GM12878 (cell line): ENCODE results near the gene PIP4K2A. TPM values are rescaled to one million over a fixed set of nuclear protein-coding genes. Genes with fewer than 3 reads are reported as not detected.

ENCODE experiments used
- ATAC-seq: fragments of 200-7000 bp; cut with Tn5 transposase; 3 replicates; pipeline ENCODE4 v1.9.1; 2020; ENCODE audit warnings: mild to moderate bottlenecking, moderate library complexity
- BruUV-seq: library from RNA; stranded (reverse); fragments of 400-500 nt; replicated peaks from 2 replicates; lab custom pipeline; 2021; lab: Mats Ljungman, UMichigan
- CTCF ChIA-PET: fragments of 300-600 bp; sonication (Branson Sonifier 250); formaldehyde crosslinking; extraction: SDS; loops from one replicate; lab custom pipeline; 2021; ENCODE audit warnings: inconsistent platforms; lab: Yijun Ruan, JAX
- POLR2A ChIA-PET: fragments of 350-600 bp; formaldehyde crosslinking; extraction: SDS; loops from one replicate; lab custom pipeline; 2021; ENCODE audit warnings: inconsistent platforms; lab: Charles Lee
- RAD21 ChIA-PET: fragments of 300-600 bp; sonication (Branson Sonifier 250); formaldehyde crosslinking; loops from one replicate; lab custom pipeline; 2023; ENCODE audit warnings: antibody characterized with exemption; ENCODE audit not compliant: unreplicated experiment; lab: Charles Lee
- SMC1A ChIA-PET: fragments of 300-600 bp; sonication (Branson Sonifier 250); formaldehyde crosslinking; loops from one replicate; lab custom pipeline; 2023; ENCODE audit not compliant: unreplicated experiment, uncharacterized antibody; lab: Charles Lee
- DNase-seq: peaks from one replicate; pipeline ENCODE4 v3.0.0-alpha.2; 2011; ENCODE audit warnings: low read depth, low spot score
- FAIRE-seq: peaks from 3 replicates; lab custom pipeline; 2011; peaks lifted over from hg19 to GRCh38; lab: Jason Lieb, UNC
- H2AFZ ChIP-seq: 2 replicates; pipeline ENCODE4 v1.6.0; 2011; ENCODE audit warnings: low read depth, low read length, control low read depth; ENCODE audit not compliant: control insufficient read depth
- H3K27ac ChIP-seq: 2 replicates; pipeline ENCODE4 v1.5.1; 2011; ENCODE audit warnings: control low read depth; ENCODE audit not compliant: control insufficient read depth, insufficient read depth
- H3K27me3 ChIP-seq, 2 experiments: replicated peaks in 1 of 2; 2 replicates each; pipeline versions ENCODE4 v1.6.0 to v1.6.1; 2011; ENCODE audit warnings: low read length in 1 of 2; ENCODE audit not compliant: control insufficient read depth in 2 of 2, insufficient read depth in 2 of 2
- H3K36me3 ChIP-seq, 2 experiments: 2 replicates each; pipeline ENCODE4 v1.5.1; 2011; ENCODE audit warnings: low read length in 1 of 2; ENCODE audit not compliant: control insufficient read depth in 2 of 2, insufficient read depth in 2 of 2
- H3K4me1 ChIP-seq: 2 replicates; pipeline ENCODE4 v1.6.1; 2011; ENCODE audit warnings: mild to moderate bottlenecking, low read length, moderate library complexity, mixed read lengths; ENCODE audit not compliant: control insufficient read depth, insufficient read depth
- H3K4me2 ChIP-seq: 2 replicates; pipeline ENCODE4 v1.6.0; 2011; ENCODE audit warnings: control low read depth; ENCODE audit not compliant: control insufficient read depth, insufficient read depth
- H3K4me3 ChIP-seq: fragments of 200-600 bp; sonication (generic); 2 replicates; pipeline ENCODE4 v1.5.1; 2016
- H3K79me2 ChIP-seq: 2 replicates; pipeline ENCODE4 v1.6.0; 2011; ENCODE audit warnings: low read length; ENCODE audit not compliant: control insufficient read depth, insufficient read depth
- H3K9ac ChIP-seq: 2 replicates; pipeline ENCODE4 v1.8.0; 2011; ENCODE audit warnings: low read length, control low read depth, mixed read lengths; ENCODE audit not compliant: control insufficient read depth, insufficient read depth
- H3K9me3 ChIP-seq: replicated peaks from 3 replicates; pipeline ENCODE4 v1.5.1; 2011; ENCODE audit warnings: mild to moderate bottlenecking, low read length; ENCODE audit not compliant: control insufficient read depth, insufficient read depth
- H4K20me1 ChIP-seq: 2 replicates; pipeline ENCODE4 v1.6.0; 2011; ENCODE audit not compliant: control insufficient read depth, insufficient read depth
- ATF7 ChIP-seq: fragments of 450-650 bp; IDR thresholded peaks from 2 replicates; pipeline ENCODE4 v1.6.1; 2016; ENCODE audit warnings: low read depth, mild to moderate bottlenecking
- RAD21 ChIP-seq: IDR thresholded peaks from 2 replicates; pipeline ENCODE4 v1.6.1; 2011; ENCODE audit warnings: mild to moderate bottlenecking, low read depth, low read length, moderate library complexity; ENCODE audit not compliant: insufficient read depth
- SIN3A ChIP-seq: IDR thresholded peaks from 2 replicates; pipeline ENCODE4 v1.6.1; 2012; ENCODE audit warnings: low read depth, low read length, improper control_type of control experiment
- SREBF1 ChIP-seq: IDR thresholded peaks from 2 replicates; pipeline ENCODE4 v1.6.1; 2012; ENCODE audit warnings: mild to moderate bottlenecking, low read length
- SREBF2 ChIP-seq: IDR thresholded peaks from 2 replicates; pipeline ENCODE4 v1.6.1; 2012; ENCODE audit warnings: mild to moderate bottlenecking, low read length
- WGBS: methylation state at CpG from one replicate; pipeline ENCODE4 v1.1.6; 2016; ENCODE audit warnings: low lambda C conversion rate; ENCODE audit not compliant: insufficient replicate concordance, insufficient coverage; ENCODE audit errors: missing lambda C conversion rate; 5-methylcytosine and 5-hydroxymethylcytosine counted together
- in situ Hi-C: fragments of 300-500 bp; cut with MboI; formaldehyde crosslinking; loops from 9 replicates; pipeline ENCODE4 v1.14.3; 2018; ENCODE audit warnings: mixed read lengths
- intact Hi-C: fragments of 100-400 bp; cut with micrococcal nuclease; formaldehyde crosslinking; loops from one replicate; pipeline ENCODE4 v1.14.2; 2022; ENCODE audit not compliant: unreplicated experiment
- polyA plus RNA-seq, 11 experiments: library from polyadenylated mRNA; depleted of rRNA in 4 of 11; unstranded in 6 of 11; stranded (reverse) in 5 of 11; fragments of >200 nt; fragmentation: Nextera tagmentation in 4 of 11; fragmentation: Illumina TruSeq in 1 of 11; extraction: Ambion mirVana in 4 of 11; extraction: Trizol in 1 of 11; gene quantifications; 1 replicate in 1 of 11; 2 replicates in 10 of 11; pipeline versions ENCODE4 v1.2.1 to v1.2.3, GENCODE V29; 2011 to 2016; ENCODE audit warnings: inconsistent platforms in 2 of 11, missing spikeins in 2 of 11, low read depth in 1 of 11
- total RNA-seq, 4 experiments: library from RNA; depleted of rRNA in 3 of 4; stranded (reverse); fragments of >200 nt in 3 of 4; fragmentation: Illumina TruSeq in 1 of 4; extraction: Trizol in 1 of 4; gene quantifications; 2 replicates each; pipeline versions ENCODE4 v1.2.1 to v1.2.3, GENCODE V29; 2013 to 2021
- TF ChIP-seq, protein P1 (sequence below): fragments of 450-650 bp; IDR thresholded peaks from 2 replicates; pipeline ENCODE4 v1.6.1; 2016; ENCODE audit warnings: mild to moderate bottlenecking
- TF ChIP-seq, protein P2 (sequence below): fragments of 450-650 bp; formaldehyde crosslinking; IDR thresholded peaks from 2 replicates; pipeline ENCODE4 v1.5.0; 2022; ENCODE audit warnings: mild to moderate bottlenecking, missing genetic modification characterization

Gene PIP4K2A
- total and polyA plus RNA-seq, 10 of the 15 experiments (the other 5 are each of a cell fraction or from before 2014, with no cell fraction given): 54.3 to 139 (median 84.4) TPM

DNA sequence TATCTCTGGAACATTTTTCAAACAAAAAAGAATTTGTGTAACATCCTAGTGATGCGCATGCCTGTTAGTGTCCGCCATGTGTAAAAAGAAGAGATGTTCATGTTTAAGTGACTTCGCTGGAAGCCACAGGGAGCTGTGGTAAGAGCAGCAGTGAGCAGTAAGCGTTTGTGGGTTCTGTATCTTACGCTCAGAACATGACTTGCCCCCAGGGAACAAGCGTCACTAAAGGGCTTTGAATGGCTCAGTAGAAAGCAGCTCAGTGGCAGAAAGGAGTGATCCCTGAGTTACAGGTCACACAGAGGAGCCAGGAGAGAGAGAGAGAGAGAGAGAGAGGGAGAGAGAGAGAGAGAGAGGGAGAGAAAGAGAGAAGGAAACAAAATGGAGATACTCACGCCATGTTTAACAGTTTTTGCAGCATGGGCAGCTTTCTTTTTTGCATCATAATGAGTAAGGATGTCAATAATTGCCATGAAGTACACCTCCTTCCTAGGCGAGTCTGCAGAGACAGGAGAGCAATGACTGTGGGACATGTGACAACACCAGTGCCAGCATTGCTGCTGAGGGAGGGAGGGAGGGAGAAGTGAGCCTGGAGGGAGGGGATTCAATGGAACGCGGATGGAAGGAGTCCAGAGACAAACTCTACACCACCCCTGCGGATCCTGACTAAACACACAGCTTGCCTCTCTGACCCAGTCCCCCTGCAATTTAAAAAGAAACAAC is 174.6 kb downstream of the PIP4K2A start:
- H3K9me3 ChIP-seq: no peaks in the 10 kb centered on the region
- H3K79me2 ChIP-seq: no peaks in the 10 kb centered on the region
- H3K9ac ChIP-seq: no peak overlapping the region
- no peaks in the 10 kb centered on the region for H3K4me1 ChIP-seq
- WGBS: 71% methylated on average over 11 of the region's 11 CpGs
- ChIA-PET POLR2A (interaction anchor here (0.7 kb wide), 1 partner anchor 230 kb away, joined by 6 read pairs; no protein-coding TSS in a partner anchor), CTCF (interaction anchor here (0.9 kb wide), 1 partner anchor 110 kb away, joined by 3 read pairs; no protein-coding TSS in a partner anchor), SMC1A (no interaction called here), RAD21 (no interaction called here)
- intact Hi-C loops (no loop called here), in situ Hi-C loops (no loop called here)
- no peaks in the 10 kb centered on the region for H4K20me1 ChIP-seq
- H3K4me2 ChIP-seq: no peak overlapping the region
- no peaks in the 10 kb centered on the region for H3K27me3 ChIP-seq
- no peak overlapping the region for H3K27ac ChIP-seq
- no peak for DNase-seq
- TF ChIP-seq, protein P1, sequence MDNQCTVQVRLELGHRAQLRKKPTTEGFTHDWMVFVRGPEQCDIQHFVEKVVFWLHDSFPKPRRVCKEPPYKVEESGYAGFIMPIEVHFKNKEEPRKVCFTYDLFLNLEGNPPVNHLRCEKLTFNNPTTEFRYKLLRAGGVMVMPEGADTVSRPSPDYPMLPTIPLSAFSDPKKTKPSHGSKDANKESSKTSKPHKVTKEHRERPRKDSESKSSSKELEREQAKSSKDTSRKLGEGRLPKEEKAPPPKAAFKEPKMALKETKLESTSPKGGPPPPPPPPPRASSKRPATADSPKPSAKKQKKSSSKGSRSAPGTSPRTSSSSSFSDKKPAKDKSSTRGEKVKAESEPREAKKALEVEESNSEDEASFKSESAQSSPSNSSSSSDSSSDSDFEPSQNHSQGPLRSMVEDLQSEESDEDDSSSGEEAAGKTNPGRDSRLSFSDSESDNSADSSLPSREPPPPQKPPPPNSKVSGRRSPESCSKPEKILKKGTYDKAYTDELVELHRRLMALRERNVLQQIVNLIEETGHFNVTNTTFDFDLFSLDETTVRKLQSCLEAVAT: no peak
- no peak overlapping the region for H3K4me3 ChIP-seq
- no peak overlapping the region for H2AFZ ChIP-seq
- BruUV-seq: no TSS peak
- no peak for ATAC-seq
- FAIRE-seq: no peak
- H3K36me3 ChIP-seq: peaks cover 21 to 27% of the 10 kb centered on the region in 2 experiments; a peak in 3 of 4 replicates

DNA sequence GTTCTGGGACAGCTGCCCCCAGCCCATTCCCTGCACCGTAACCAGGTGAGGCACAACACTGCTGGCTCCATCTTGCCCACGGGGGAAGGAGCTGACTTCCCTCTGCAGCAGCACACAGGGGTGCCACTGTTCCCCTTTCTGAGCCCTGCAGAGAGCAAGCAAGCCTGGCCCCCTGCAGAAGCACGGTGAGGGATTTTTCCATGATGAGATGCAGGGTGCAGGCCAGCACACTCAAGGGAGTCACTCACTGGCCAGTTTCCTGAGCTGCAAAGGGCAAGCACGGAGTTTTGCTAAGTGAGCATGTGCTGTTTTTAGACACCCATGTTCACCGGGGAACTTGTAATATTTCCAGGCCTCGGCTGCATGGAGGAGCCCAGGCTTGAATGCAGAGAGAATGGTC is 176.6 kb downstream of the PIP4K2A start:
- CTCF ChIA-PET: no interaction called here
- TF ChIP-seq ATF7 (no peak), SREBF2 (no peak), SREBF1 (no peak), RAD21 (no peak), SIN3A (no peak)
- TF ChIP-seq, protein P2, sequence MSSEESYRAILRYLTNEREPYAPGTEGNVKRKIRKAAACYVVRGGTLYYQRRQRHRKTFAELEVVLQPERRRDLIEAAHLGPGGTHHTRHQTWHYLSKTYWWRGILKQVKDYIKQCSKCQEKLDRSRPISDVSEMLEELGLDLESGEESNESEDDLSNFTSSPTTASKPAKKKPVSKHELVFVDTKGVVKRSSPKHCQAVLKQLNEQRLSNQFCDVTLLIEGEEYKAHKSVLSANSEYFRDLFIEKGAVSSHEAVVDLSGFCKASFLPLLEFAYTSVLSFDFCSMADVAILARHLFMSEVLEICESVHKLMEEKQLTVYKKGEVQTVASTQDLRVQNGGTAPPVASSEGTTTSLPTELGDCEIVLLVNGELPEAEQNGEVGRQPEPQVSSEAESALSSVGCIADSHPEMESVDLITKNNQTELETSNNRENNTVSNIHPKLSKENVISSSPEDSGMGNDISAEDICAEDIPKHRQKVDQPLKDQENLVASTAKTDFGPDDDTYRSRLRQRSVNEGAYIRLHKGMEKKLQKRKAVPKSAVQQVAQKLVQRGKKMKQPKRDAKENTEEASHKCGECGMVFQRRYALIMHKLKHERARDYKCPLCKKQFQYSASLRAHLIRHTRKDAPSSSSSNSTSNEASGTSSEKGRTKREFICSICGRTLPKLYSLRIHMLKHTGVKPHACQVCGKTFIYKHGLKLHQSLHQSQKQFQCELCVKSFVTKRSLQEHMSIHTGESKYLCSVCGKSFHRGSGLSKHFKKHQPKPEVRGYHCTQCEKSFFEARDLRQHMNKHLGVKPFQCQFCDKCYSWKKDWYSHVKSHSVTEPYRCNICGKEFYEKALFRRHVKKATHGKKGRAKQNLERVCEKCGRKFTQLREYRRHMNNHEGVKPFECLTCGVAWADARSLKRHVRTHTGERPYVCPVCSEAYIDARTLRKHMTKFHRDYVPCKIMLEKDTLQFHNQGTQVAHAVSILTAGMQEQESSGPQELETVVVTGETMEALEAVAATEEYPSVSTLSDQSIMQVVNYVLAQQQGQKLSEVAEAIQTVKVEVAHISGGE (CRISPR knock-in tag): no peak

More for the DNA sequence above, 176.6 kb downstream of the PIP4K2A start:
- in situ Hi-C loops: no loop called here
- H3K27ac ChIP-seq: no peak overlapping the region
- ChIA-PET RAD21 (no interaction called here), POLR2A (interaction anchor here (0.5 kb wide), 1 partner anchor 12 kb away, joined by 4 read pairs; no protein-coding TSS in a partner anchor), SMC1A (no interaction called here)
- ATAC-seq: no peak
- no TSS peak for BruUV-seq
- no peak overlapping the region for H3K4me2 ChIP-seq
- H3K36me3 ChIP-seq: peaks cover 17 to 23% of the 10 kb centered on the region in 2 experiments; a peak in 3 of 4 replicates
- DNase-seq: no peak
- FAIRE-seq: no peak
- no peaks in the 10 kb centered on the region for H3K79me2 ChIP-seq
- H3K9me3 ChIP-seq: no peaks in the 10 kb centered on the region
- no peak overlapping the region for H3K4me3 ChIP-seq
- no peak overlapping the region for H3K9ac ChIP-seq
- H3K4me1 ChIP-seq: no peaks in the 10 kb centered on the region
- H3K27me3 ChIP-seq: no peaks in the 10 kb centered on the region
- 69% methylated on average over 6 of the region's 6 CpGs for WGBS
- H4K20me1 ChIP-seq: no peaks in the 10 kb centered on the region
- H2AFZ ChIP-seq: no peak overlapping the region
- intact Hi-C loops: no loop called here
